ENCODE data around the gene CEBPZOS.
"Not testable (repeated sequence)": the region's sequence is repeated elsewhere in the genome, so short reads cannot be mapped to it uniquely, and the experiment has no call there.

The CEBPZOS gene

DNA sequence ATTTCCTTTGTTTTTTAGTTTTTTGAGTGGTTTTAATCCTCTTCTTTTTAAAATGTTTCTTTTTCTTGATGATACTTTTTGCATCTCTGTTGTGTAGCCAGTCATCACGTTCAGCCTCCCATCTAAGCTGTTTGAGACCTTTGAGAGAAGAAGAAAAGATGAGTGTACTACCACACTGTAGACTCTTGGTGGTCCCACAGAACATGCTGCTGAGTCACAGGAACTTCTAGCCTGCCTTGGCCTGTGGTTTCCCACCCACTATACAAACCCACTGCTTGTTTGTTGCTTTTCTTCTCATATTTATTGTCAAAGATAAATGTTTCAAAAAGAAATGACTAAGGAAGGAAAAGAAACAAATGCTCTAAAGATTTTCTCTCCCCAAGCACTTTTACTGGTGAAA lies 5.5 kb downstream of the CEBPZOS start:
- CTCF ChIA-PET: interaction anchor here (1.0 kb wide), 1 partner anchor 19 kb away, joined by 3 read pairs; no protein-coding TSS in a partner anchor
- POLR2A ChIA-PET: interaction anchor here (1.0 kb wide), 1 partner anchor 9 kb away, joined by 3 read pairs; no protein-coding TSS in a partner anchor
- TF ChIP-seq HDGF (IDR thresholded peaks at IDR 0.05; ENCODE audit: borderline replicate concordance): no peak
- TF ChIP-seq FOXA1 (IDR thresholded peaks at IDR 0.05): no peak
- no peak for TF ChIP-seq FOXK2 (IDR thresholded peaks at IDR 0.05)
- TF ChIP-seq SUZ12 (IDR thresholded peaks at IDR 0.05): no peak
- no peak for TF ChIP-seq ELF4 (IDR thresholded peaks at IDR 0.05)
- TF ChIP-seq SP1 (IDR thresholded peaks at IDR 0.05): no peak
- no peak for TF ChIP-seq ZNF384 (IDR thresholded peaks at IDR 0.05)
- TF ChIP-seq PKNOX1 (IDR thresholded peaks at IDR 0.05): no peak
- no peak for TF ChIP-seq CTBP1 (IDR thresholded peaks at IDR 0.05; ENCODE audit: borderline replicate concordance)
- TF ChIP-seq BHLHE40 (IDR thresholded peaks at IDR 0.05; ENCODE audit: borderline replicate concordance): no peak
- TF ChIP-seq TARDBP (IDR thresholded peaks at IDR 0.05): no peak
- no peak for TF ChIP-seq FOXM1 (IDR thresholded peaks at IDR 0.05; ENCODE audit: borderline replicate concordance)
- no peak for TF ChIP-seq ARNT (IDR thresholded peaks at IDR 0.05)
- no peak for TF ChIP-seq LEF1 (IDR thresholded peaks at IDR 0.05; ENCODE audit: borderline replicate concordance)
- no peak for TF ChIP-seq L3MBTL2 (conservative IDR thresholded peaks at IDR 0.05)
- DNase-seq (ENCODE audit: extremely low spot score): no peak

DNA sequence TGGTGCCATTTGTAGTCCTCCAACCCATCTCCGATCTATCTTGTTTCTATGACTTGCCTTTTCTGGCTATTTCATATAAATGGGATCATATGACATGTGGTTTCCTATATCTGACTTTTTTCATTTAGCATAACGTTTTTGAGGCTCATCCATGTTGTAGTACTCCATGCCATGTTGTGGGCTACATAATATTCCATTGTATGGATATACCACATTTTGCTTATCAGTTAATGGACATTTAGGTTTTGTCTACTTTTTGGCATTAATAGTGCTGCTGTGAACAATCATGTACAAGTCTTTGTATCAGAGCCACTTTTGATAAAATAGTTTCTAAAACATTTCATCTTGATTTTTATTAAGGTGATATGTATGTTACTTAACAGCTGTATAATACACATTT lies 7.4 kb downstream of the CEBPZOS start:
- POLR2A ChIA-PET: no interaction called here
- CTCF ChIA-PET: no interaction called here

GRCh38 chr2:37205071-37205661 lies 8.9 kb downstream of the CEBPZOS start:
- POLR2A ChIA-PET; CTCF ChIA-PET; DNase-seq (ENCODE audit: extremely low spot score): not testable (repeated sequence)

More for the DNA sequence above, 7.4 kb downstream of the CEBPZOS start:
- DNase-seq (ENCODE audit: extremely low spot score): no peak
- TF ChIP-seq ARNT (IDR thresholded peaks at IDR 0.05) (no peak), CTBP1 (IDR thresholded peaks at IDR 0.05; ENCODE audit: borderline replicate concordance) (no peak), PKNOX1 (IDR thresholded peaks at IDR 0.05) (no peak), LEF1 (IDR thresholded peaks at IDR 0.05; ENCODE audit: borderline replicate concordance) (no peak), L3MBTL2 (conservative IDR thresholded peaks at IDR 0.05) (no peak), FOXK2 (IDR thresholded peaks at IDR 0.05) (no peak), FOXM1 (IDR thresholded peaks at IDR 0.05; ENCODE audit: borderline replicate concordance) (no peak), FOXA1 (IDR thresholded peaks at IDR 0.05) (no peak), HDGF (IDR thresholded peaks at IDR 0.05; ENCODE audit: borderline replicate concordance) (no peak), ZNF384 (IDR thresholded peaks at IDR 0.05) (no peak), NFRKB (IDR thresholded peaks at IDR 0.05) (no peak), ELF4 (IDR thresholded peaks at IDR 0.05) (no peak), TARDBP (IDR thresholded peaks at IDR 0.05) (no peak), SUZ12 (IDR thresholded peaks at IDR 0.05) (no peak), BHLHE40 (IDR thresholded peaks at IDR 0.05; ENCODE audit: borderline replicate concordance) (no peak), SP1 (IDR thresholded peaks at IDR 0.05) (no peak)

DNA sequence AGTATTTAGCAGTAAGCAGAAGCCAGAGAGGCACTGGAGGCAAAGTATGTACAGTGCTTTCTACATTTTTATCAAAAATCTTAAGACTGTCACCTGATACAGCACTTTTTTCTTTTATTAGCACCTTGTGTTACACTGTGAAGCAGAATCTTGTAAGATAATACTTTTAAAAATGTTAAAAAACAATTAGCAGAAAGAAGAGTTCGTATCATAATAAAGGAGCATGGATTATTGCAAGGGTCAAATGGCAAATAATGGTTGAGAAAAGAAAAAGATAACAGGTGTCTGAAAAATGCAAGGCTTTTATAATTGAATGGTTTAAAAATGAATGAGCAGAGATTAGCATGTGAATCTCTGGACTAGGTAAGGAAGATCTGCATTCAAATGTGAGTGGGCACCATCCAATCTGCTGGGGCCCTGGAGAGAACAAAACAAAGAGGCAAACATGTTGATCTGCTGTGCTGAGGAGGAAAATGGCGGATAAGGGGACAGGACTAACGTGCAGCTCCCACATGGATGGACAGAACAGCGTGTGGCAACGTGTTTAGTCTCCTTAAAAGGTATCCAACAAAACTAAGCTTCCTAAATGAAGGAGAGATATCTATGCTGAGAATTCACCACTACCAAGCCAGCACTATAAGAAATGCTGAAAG lies 9.5 kb downstream of the CEBPZOS start:
- ChIA-PET CTCF (no interaction called here), POLR2A (no interaction called here)
- DNase-seq (ENCODE audit: extremely low spot score): no peak
- peak; percentile 32; the same call in 1 of the 2 replicates for TF ChIP-seq L3MBTL2 (conservative IDR thresholded peaks at IDR 0.05)
- no peak for TF ChIP-seq PKNOX1 (IDR thresholded peaks at IDR 0.05)

DNA sequence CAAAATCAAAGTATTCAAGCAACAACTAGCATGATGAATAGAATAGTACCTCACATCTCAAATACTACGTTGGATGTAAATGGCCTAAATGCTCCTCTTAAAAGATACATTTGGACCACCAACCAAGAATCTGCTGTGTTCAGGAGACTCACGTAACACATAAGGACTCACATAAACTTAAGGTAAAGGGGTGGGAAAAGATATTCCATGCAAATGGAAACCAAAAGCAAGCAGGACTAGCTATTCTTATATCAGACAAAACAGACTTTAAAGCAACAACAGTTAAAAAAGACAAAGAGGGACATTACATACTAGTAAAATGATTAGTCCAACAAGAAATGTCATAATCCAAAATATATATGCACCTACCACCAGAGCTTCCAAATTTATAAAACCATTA lies 10.5 kb downstream of the CEBPZOS start:
- POLR2A ChIA-PET; CTCF ChIA-PET; DNase-seq (ENCODE audit: extremely low spot score): not testable (repeated sequence)

DNA sequence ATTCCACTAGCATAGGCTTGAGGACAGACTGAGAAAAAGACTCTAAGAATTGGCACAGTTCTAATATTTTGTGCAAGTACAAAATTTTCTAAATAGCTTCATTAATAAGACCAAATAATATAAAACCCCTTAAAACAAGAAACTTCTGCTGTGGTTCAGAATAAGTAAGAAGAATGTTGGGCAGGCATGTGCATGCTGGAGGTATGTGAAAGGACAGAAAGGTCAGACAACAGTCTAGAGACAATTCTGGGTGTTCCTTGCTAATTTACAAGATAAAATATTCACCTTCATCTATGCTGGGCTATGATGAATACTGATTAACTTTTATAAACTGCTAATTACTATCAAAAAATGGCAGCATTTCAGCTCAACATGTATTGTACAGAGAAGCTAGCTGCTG lies 14.9 kb downstream of the CEBPZOS start:
- DNase-seq (ENCODE audit: extremely low spot score): no peak
- TF ChIP-seq LEF1 (IDR thresholded peaks at IDR 0.05; ENCODE audit: borderline replicate concordance): no peak
- TF ChIP-seq SUZ12 (IDR thresholded peaks at IDR 0.05): no peak
- TF ChIP-seq ZNF384 (IDR thresholded peaks at IDR 0.05): no peak
- TF ChIP-seq BHLHE40 (IDR thresholded peaks at IDR 0.05; ENCODE audit: borderline replicate concordance): no peak
- TF ChIP-seq L3MBTL2 (conservative IDR thresholded peaks at IDR 0.05): no peak
- no peak for TF ChIP-seq TARDBP (IDR thresholded peaks at IDR 0.05)
- CTCF ChIA-PET: no interaction called here
- POLR2A ChIA-PET: no interaction called here

DNA sequence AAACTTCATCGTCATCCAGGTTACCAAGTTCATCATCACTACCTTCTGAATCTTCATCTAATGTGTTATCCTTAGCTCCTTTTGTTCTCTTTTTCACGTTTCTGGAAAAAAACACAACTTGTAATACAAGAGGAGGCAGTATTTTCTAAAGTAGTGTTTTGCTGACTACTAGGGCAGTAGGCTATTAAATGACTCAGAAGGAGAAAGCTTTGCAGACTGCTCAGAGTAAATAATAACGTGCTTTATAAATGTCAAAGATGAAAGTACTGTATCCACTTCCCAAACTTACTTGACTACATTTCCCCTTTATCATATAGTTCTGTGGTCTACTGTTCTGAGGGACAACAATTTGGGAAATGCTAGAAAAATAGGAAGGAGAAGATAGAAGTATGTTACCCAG lies 15.6 kb downstream of the CEBPZOS start:
- no peak for DNase-seq (ENCODE audit: extremely low spot score)
- CTCF ChIA-PET: no interaction called here
- no peak for TF ChIP-seq NFRKB (IDR thresholded peaks at IDR 0.05)
- POLR2A ChIA-PET: no interaction called here

Data from HEK293T (cell line).